Lung (tissue), 12 donors: ENCODE data around the gene CCNQ. TPM values are rescaled to one million over a fixed set of nuclear protein-coding genes. Genes with fewer than 3 reads are reported as not detected.

ENCODE experiments used
- ATAC-seq: fragments of 200-7000 bp; cut with Tn5 transposase; one replicate; pipeline ENCODE4 v1.9.1; 2020; ENCODE audit warnings: moderate number of reproducible peaks; ENCODE audit not compliant: insufficient read depth, low FRiP score
- DNase-seq, 3 donors: peaks; one replicate each; pipeline ENCODE4 v3.0.0-alpha.2; 2013 to 2017
- H3K27ac ChIP-seq, 2 donors: one replicate each; pipeline ENCODE4 v1.5.1; 2013; ENCODE audit warnings: mild to moderate bottlenecking in 2 of 2, moderate library complexity in 2 of 2, control low read depth in 1 of 2, inconsistent platforms in 1 of 2, low read depth in 1 of 2, low read length in 1 of 2
- H3K27me3 ChIP-seq, 3 donors: one replicate each; pipeline ENCODE4 v1.5.1; 2013; ENCODE audit warnings: low read length in 2 of 3; ENCODE audit not compliant: control insufficient read depth in 3 of 3, insufficient read depth in 3 of 3
- H3K36me3 ChIP-seq, 4 donors: one replicate each; pipeline ENCODE4 v1.5.1; 2013; ENCODE audit warnings: low read length in 4 of 4, mild to moderate bottlenecking in 1 of 4, moderate library complexity in 1 of 4; ENCODE audit not compliant: control insufficient read depth in 4 of 4, insufficient read depth in 4 of 4
- H3K4me1 ChIP-seq, 5 donors: one replicate each; pipeline ENCODE4 v1.5.1; 2013; ENCODE audit warnings: low read length in 5 of 5, mild to moderate bottlenecking in 2 of 5, moderate library complexity in 1 of 5; ENCODE audit not compliant: control insufficient read depth in 5 of 5, insufficient read depth in 5 of 5
- H3K4me3 ChIP-seq: one replicate; pipeline ENCODE4 v1.5.1; 2013; ENCODE audit warnings: mild to moderate bottlenecking, control low read depth, moderate library complexity
- H3K9ac ChIP-seq, 2 donors: one replicate each; pipeline ENCODE4 v1.5.1; 2013; ENCODE audit warnings: low read length in 2 of 2, control low read depth in 1 of 2; ENCODE audit not compliant: insufficient read depth in 1 of 2
- H3K9me3 ChIP-seq, 4 donors: one replicate each; pipeline ENCODE4 v1.5.1; 2013; ENCODE audit warnings: low read length in 3 of 4, mild to moderate bottlenecking in 1 of 4, moderate library complexity in 1 of 4; ENCODE audit not compliant: control insufficient read depth in 4 of 4, insufficient read depth in 3 of 4
- WGBS, 2 donors: extraction: QIAGEN DNeasy Blood & Tissue Kit; methylation state at CpG; one replicate each; pipeline ENCODE4 v1.1.7; 2013; 5-methylcytosine and 5-hydroxymethylcytosine counted together
- polyA plus RNA-seq, 2 donors: library from polyadenylated mRNA; stranded (reverse); fragments of 200-250 nt; gene quantifications; one replicate each; pipeline ENCODE4 v1.2.1, GENCODE V29; 2013
- total RNA-seq, 2 donors: library from RNA; depleted of rRNA in 1 of 2; stranded (reverse); fragments of >200 nt in 1 of 2; gene quantifications; one replicate each; pipeline ENCODE4 v1.2.1, GENCODE V29; 2014 to 2021
- TF ChIP-seq, protein P1 (sequence below): IDR thresholded peaks from 2 replicates; pipeline ENCODE4 v1.5.1; 2012; ENCODE audit warnings: mild to moderate bottlenecking; ENCODE audit errors: control extremely low read depth, extremely low read depth
- donor health status: control.
- donor health status: control.
- donor health status: Bipolar disorder and iron deficiency.
- donor health status: healthy.
- donor health status: DM: yes; HTN: yes; CAD: no.

The CCNQ gene
- total and polyA plus RNA-seq, 4 donors = 14.2 to 46.4 (median 24.9) TPM

DNA sequence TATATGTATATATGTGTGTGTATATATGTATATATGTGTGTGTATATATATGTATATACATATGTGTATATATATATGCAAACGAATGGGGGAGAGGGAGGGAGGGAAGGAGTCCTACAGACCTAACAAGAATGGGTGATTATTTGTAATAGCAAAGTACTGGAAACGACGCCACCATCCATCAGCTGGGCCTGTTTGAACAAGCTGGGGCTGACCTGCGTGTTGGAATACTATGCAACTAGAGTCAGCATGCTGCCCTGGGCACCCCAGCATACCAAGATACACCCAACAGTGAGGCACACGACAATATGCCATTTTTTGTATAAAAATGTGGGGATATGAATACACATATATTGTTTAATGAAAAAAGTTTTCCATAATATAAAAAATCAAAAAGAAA is 21.6 kb upstream of the CCNQ start:
- ATAC-seq (no peak), DNase-seq (no peak)
- no peaks in the 10 kb centered on the region for H3K4me1 ChIP-seq
- peaks cover 0 to 4% (median 0%) of the 10 kb centered on the region in 3 donors for H3K27me3 ChIP-seq
- H3K9ac ChIP-seq = no peak overlapping the region
- 74 to 88% methylated on average over 5 of the region's 5 CpGs for WGBS, 2 donors
- H3K36me3 ChIP-seq = no peaks in the 10 kb centered on the region
- H3K9me3 ChIP-seq = peaks cover 0 to 3% (median 0%) of the 10 kb centered on the region in 4 donors
- TF ChIP-seq, protein P1, sequence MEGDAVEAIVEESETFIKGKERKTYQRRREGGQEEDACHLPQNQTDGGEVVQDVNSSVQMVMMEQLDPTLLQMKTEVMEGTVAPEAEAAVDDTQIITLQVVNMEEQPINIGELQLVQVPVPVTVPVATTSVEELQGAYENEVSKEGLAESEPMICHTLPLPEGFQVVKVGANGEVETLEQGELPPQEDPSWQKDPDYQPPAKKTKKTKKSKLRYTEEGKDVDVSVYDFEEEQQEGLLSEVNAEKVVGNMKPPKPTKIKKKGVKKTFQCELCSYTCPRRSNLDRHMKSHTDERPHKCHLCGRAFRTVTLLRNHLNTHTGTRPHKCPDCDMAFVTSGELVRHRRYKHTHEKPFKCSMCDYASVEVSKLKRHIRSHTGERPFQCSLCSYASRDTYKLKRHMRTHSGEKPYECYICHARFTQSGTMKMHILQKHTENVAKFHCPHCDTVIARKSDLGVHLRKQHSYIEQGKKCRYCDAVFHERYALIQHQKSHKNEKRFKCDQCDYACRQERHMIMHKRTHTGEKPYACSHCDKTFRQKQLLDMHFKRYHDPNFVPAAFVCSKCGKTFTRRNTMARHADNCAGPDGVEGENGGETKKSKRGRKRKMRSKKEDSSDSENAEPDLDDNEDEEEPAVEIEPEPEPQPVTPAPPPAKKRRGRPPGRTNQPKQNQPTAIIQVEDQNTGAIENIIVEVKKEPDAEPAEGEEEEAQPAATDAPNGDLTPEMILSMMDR = no peak
- no peak overlapping the region for H3K27ac ChIP-seq
- H3K4me3 ChIP-seq = no peak overlapping the region

DNA sequence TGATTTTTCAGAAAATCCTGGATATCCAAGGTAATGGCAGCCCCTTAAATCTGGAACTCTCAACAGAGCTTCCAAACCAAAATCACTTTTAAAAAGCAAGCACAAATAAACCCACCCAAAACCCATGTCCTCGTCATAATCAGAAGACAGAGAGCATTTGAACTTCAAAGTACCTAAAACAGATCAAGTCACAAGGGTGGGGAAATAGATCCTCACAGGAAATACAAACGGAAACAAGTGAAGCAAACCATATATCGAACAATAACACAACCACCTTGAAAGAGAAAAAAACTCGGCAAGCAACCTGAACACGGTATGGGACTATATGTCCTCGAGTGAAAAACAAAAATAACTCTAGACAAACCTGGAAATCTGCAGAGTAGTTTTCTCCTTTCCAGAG is 15.9 kb upstream of the CCNQ start:
- Histone ChIP-seq H3K4me1 (no peaks in the 10 kb centered on the region), H3K4me3 (no peak overlapping the region), H3K9me3 (peaks cover 0 to 8% (median 0%) of the 10 kb centered on the region in 4 donors), H3K36me3 (no peaks in the 10 kb centered on the region), H3K27me3 (peaks cover 3 to 10% (median 4%) of the 10 kb centered on the region in 3 donors), H3K9ac (no peak overlapping the region), H3K27ac (no peak overlapping the region)
- no peak for ATAC-seq
- TF ChIP-seq, protein P1 = no peak
- DNase-seq = no peak
- 62 to 68% methylated on average over 6 of the region's 6 CpGs for WGBS, 2 donors

DNA sequence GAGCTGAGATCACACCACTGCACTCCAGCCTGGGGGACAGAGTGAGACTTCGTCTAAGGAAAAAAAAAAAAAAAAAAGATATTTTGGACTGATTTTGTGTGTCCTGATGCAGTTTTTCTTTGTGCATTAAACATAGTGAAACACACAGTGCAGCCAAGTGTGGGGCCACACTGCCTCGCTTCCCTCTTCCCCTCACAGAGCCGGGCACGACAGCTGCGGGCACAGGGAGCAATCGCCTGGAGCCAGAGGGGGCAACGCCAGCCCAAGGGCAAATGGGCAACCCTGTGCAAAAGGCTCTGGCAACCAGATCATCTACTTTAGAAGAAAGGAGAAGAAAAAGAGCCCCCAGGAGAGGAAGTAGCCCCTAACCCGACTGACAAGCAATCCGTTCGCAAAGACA is 13.5 kb upstream of the CCNQ start:
- no peak overlapping the region for H3K4me3 ChIP-seq
- H3K36me3 ChIP-seq = no peaks in the 10 kb centered on the region
- H3K9ac ChIP-seq = no peak overlapping the region
- whole genome bisulfite sequencing, 2 donors = 81 to 88% methylated on average over 9 to 10 of the region's 10 CpGs
- ATAC-seq (no peak), DNase-seq (no peak)
- H3K27me3 ChIP-seq = peaks cover 3 to 10% (median 4%) of the 10 kb centered on the region in 3 donors
- TF ChIP-seq, protein P1 = no peak
- no peak overlapping the region for H3K27ac ChIP-seq
- H3K4me1 ChIP-seq = no peaks in the 10 kb centered on the region
- peaks cover 0 to 9% (median 0%) of the 10 kb centered on the region in 4 donors for H3K9me3 ChIP-seq
